Fibroblast of lung (primary cell): ENCODE results near the gene MAPT.

ENCODE experiments used
- EZH2 ChIP-seq: IDR thresholded peaks from 2 replicates; pipeline ENCODE4 v1.5.1; 2012; ENCODE audit warnings: low read length, control low read depth, mild to moderate bottlenecking; ENCODE audit errors: missing control alignments
- TF ChIP-seq, protein P1 (sequence below), 2 donors: IDR thresholded peaks in 1 of 2; conservative IDR thresholded peaks in 1 of 2; 1 replicate in 1 of 2; 2 replicates in 1 of 2; pipeline ENCODE4 v1.5.1; 2011 to 2012; ENCODE audit warnings: low read length in 2 of 2, control low read depth in 1 of 2, inconsistent platforms in 1 of 2, low read depth in 1 of 2, mild to moderate bottlenecking in 1 of 2

DNA sequence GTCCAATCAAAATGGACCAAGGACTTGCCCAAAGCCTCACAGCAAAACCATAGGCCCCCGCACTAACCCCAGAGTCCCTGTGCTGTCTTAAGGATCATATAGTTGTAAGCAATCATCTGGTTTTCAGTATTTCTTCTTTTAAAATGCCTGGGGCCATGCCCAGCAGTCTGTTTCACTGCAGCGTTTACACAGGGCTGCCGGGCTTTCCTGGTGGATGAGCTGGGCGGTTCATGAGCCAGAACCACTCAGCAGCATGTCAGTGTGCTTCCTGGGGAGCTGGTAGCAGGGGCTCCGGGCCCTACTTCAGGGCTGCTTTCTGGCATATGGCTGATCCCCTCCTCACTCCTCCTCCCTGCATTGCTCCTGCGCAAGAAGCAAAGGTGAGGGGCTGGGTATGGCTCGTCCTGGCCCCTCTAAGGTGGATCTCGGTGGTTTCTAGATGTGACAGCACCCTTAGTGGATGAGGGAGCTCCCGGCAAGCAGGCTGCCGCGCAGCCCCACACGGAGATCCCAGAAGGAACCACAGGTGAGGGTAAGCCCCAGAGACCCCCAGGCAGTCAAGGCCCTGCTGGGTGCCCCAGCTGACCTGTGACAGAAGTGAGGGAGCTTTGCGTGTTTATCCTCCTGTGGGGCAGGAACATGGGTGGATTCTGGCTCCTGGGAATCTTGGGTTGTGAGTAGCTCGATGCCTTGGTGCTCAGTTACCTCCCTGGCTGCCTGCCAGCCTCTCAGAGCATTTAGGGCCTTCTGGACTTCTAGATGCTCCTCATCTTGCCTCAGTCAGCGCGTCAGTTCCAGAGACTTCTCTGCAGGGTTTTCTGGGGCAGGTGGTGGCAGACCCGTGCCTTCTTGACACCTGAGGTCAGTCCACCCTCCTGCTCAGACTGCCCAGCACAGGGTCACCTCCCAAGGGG, 79.8 kb downstream of the MAPT start:
- TF ChIP-seq, protein P1, sequence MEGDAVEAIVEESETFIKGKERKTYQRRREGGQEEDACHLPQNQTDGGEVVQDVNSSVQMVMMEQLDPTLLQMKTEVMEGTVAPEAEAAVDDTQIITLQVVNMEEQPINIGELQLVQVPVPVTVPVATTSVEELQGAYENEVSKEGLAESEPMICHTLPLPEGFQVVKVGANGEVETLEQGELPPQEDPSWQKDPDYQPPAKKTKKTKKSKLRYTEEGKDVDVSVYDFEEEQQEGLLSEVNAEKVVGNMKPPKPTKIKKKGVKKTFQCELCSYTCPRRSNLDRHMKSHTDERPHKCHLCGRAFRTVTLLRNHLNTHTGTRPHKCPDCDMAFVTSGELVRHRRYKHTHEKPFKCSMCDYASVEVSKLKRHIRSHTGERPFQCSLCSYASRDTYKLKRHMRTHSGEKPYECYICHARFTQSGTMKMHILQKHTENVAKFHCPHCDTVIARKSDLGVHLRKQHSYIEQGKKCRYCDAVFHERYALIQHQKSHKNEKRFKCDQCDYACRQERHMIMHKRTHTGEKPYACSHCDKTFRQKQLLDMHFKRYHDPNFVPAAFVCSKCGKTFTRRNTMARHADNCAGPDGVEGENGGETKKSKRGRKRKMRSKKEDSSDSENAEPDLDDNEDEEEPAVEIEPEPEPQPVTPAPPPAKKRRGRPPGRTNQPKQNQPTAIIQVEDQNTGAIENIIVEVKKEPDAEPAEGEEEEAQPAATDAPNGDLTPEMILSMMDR (conservative IDR thresholded peaks at IDR 0.05 in 1 of 2, IDR thresholded peaks at IDR 0.05 in 1 of 2; ENCODE audit: low read depth in 1 of 2, low read length in 2 of 2) = no peak
- no peak for TF ChIP-seq EZH2
